ENCODE results near the gene GIGYF1. TPM values are rescaled to one million over a fixed set of nuclear protein-coding genes. Genes with fewer than 3 reads are reported as not detected.

GIGYF1 gene
- total and polyA plus RNA-seq, 2 of the 13 experiments (the other 11 are each of a cell fraction or from before 2014, with no cell fraction given), result 7.6 to 16.1 TPM

GRCh38 chr7:100673302-100673941 is 20.6 kb downstream of the GIGYF1 start, which contains the start of gene GNB2 (continued):
- TF ChIP-seq ZNF639 (CRISPR knock-in tag; conservative IDR thresholded peaks at IDR 0.05) (peak; percentile 93), TFDP1 (CRISPR knock-in tag; IDR thresholded peaks at IDR 0.05; ENCODE audit: borderline replicate concordance) (peak; percentile 64; the same call in 1 of the 2 replicates), FOXP1 (IDR thresholded peaks at IDR 0.05) (no peak), FOXP1 (CRISPR knock-in tag; IDR thresholded peaks at IDR 0.05) (no peak), ZNF652 (CRISPR knock-in tag; IDR thresholded peaks at IDR 0.05; ENCODE audit: borderline replicate concordance, low read depth) (peak; percentile 34; the same call in 1 of the 2 replicates), TFE3 (CRISPR knock-in tag; IDR thresholded peaks at IDR 0.05) (peak; percentile 91), AGO1 (IDR thresholded peaks at IDR 0.05; ENCODE audit: low read depth, low read length, poor library complexity, severe bottlenecking) (no peak), ZNF207 (IDR thresholded peaks at IDR 0.05; ENCODE audit: borderline replicate concordance) (peak; percentile 97; the same call in 1 of the 2 replicates), GMEB1 (CRISPR knock-in tag; IDR thresholded peaks at IDR 0.05; ENCODE audit: borderline replicate concordance) (peak; percentile 79), ZNF572 (CRISPR knock-in tag; IDR thresholded peaks at IDR 0.05) (0 out of 2 replicates have a peak, but pooled peaks have one; percentile 28), HOXD1 (CRISPR knock-in tag; IDR thresholded peaks at IDR 0.05) (peak; percentile 34; the same call in 1 of the 2 replicates), ZFP1 (CRISPR knock-in tag; IDR thresholded peaks at IDR 0.05) (peak; percentile 22; the same call in 1 of the 2 replicates), ATM (IDR thresholded peaks at IDR 0.05; ENCODE audit: borderline replicate concordance) (no peak), HNF4A (CRISPR knock-in tag; IDR thresholded peaks at IDR 0.05) (peak; percentile 25; the same call in 1 of the 2 replicates), RFX5 (IDR thresholded peaks at IDR 0.05; ENCODE audit: low read depth, low read length) (no peak), NFIB (CRISPR knock-in tag; IDR thresholded peaks at IDR 0.05; ENCODE audit: borderline replicate concordance) (no peak), NFRKB (IDR thresholded peaks at IDR 0.05) (no peak), RAD51 (IDR thresholded peaks at IDR 0.05; ENCODE audit: borderline replicate concordance) (peak; percentile 99), JUN (CRISPR knock-in tag; IDR thresholded peaks at IDR 0.05) (no peak), ZNF879 (CRISPR knock-in tag; IDR thresholded peaks at IDR 0.05) (no peak)
- TF ChIP-seq, protein P1, sequence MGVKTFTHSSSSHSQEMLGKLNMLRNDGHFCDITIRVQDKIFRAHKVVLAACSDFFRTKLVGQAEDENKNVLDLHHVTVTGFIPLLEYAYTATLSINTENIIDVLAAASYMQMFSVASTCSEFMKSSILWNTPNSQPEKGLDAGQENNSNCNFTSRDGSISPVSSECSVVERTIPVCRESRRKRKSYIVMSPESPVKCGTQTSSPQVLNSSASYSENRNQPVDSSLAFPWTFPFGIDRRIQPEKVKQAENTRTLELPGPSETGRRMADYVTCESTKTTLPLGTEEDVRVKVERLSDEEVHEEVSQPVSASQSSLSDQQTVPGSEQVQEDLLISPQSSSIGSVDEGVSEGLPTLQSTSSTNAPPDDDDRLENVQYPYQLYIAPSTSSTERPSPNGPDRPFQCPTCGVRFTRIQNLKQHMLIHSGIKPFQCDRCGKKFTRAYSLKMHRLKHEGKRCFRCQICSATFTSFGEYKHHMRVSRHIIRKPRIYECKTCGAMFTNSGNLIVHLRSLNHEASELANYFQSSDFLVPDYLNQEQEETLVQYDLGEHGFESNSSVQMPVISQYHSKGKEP (CRISPR knock-in tag; IDR thresholded peaks at IDR 0.05), result no peak

Data from HepG2 (cell line).